ENCODE results near the gene IVD.

DNA sequence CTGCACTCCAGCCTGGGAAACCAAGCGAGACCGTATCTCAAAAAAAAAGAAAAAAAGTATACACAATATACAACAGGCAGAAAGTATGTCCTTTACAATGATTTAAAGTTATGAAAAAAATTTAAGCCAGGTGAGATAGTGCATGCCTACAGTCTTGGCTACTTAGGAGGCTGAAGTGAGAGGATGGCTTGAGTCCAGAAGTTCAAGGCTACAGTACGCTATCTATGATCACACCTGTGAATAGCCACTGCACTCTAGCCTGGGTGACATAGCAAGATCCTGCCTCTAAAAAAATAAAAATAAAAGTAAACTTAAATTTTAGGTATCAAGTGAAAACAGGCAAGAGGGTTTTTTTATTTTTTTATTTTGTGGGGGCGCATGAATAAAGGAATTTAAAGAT, 26.2 kb upstream of the IVD start:
- TF ChIP-seq POLR2AphosphoS5 (IDR thresholded peaks at IDR 0.05; ENCODE audit: low read depth, low read length) (no peak), TAF1 (IDR thresholded peaks at IDR 0.05; ENCODE audit: low read depth, low read length) (no peak), SPI1 (IDR thresholded peaks at IDR 0.05; ENCODE audit: low read depth, low read length) (no peak), POLR2A (IDR thresholded peaks at IDR 0.05; ENCODE audit: low read depth, low read length) (no peak), PAX5 (IDR thresholded peaks at IDR 0.05; ENCODE audit: insufficient read depth, low read length, severe bottlenecking) (no peak)

All from GM12891 (cell line).